Measurements from ENCODE around the gene LRRC3.

LRRC3 gene

GRCh38 chr21:44461464-44462001 is 6.2 kb downstream of the LRRC3 start:
- no peak overlapping the region for H3K4me3 ChIP-seq (ENCODE audit: low read depth, low read length)
- no peak for TF ChIP-seq CTCF (IDR thresholded peaks at IDR 0.05; ENCODE audit: low read depth, low read length)

GRCh38 chr21:44462086-44462833 is 7.0 kb downstream of the LRRC3 start:
- H3K4me3 ChIP-seq (ENCODE audit: low read depth, low read length), result no peak overlapping the region
- TF ChIP-seq CTCF (IDR thresholded peaks at IDR 0.05; ENCODE audit: low read depth, low read length), result no peak

- H3K4me3 ChIP-seq (ENCODE audit: low read depth, low read length), result no peak overlapping the region
- no peak for TF ChIP-seq CTCF (IDR thresholded peaks at IDR 0.05; ENCODE audit: low read depth, low read length)
Observed at GRCh38 chr21:44462834-44463200, 7.5 kb downstream of the LRRC3 start.

GRCh38 chr21:44463724-44464123 is 8.4 kb downstream of the LRRC3 start:
- no peak for TF ChIP-seq CTCF (IDR thresholded peaks at IDR 0.05; ENCODE audit: low read depth, low read length)
- H3K4me3 ChIP-seq (ENCODE audit: low read depth, low read length), result no peak overlapping the region

GRCh38 chr21:44464351-44464750 is 9.0 kb downstream of the LRRC3 start:
- H3K4me3 ChIP-seq (ENCODE audit: low read depth, low read length), result no peak overlapping the region
- no peak for TF ChIP-seq CTCF (IDR thresholded peaks at IDR 0.05; ENCODE audit: low read depth, low read length)

GRCh38 chr21:44466351-44466954 is 11.1 kb downstream of the LRRC3 start:
- no peak overlapping the region for H3K4me3 ChIP-seq (ENCODE audit: low read depth, low read length)
- no peak for TF ChIP-seq CTCF (IDR thresholded peaks at IDR 0.05; ENCODE audit: low read depth, low read length)

Measured in WI38 (cell line).